ENCODE data around the gene METTL6.

The METTL6 gene

GRCh38 chr3:15449489-15450224, 22.3 kb upstream of the METTL6 start:
- Histone ChIP-seq H3K4ac (ENCODE audit: low read depth, low read length) (no peak overlapping the region), H2BK5ac (ENCODE audit: low read length) (no peak overlapping the region), H3K23ac (ENCODE audit: low read length) (no peak overlapping the region), H3K27me3 (ENCODE audit: insufficient read depth, low read length, poor library complexity) (no peaks in the 10 kb centered on the region), H4K8ac (ENCODE audit: low read depth, low read length) (no peak overlapping the region), H3K4me2 (ENCODE audit: low read length) (no peak overlapping the region), H3K79me1 (ENCODE audit: low read length) (no peaks in the 10 kb centered on the region), H2BK120ac (ENCODE audit: low read depth, low read length) (no peak overlapping the region), H3K56ac (ENCODE audit: low read length) (no peak overlapping the region), H3K4me3 (ENCODE audit: low read length) (no peak overlapping the region), H2BK15ac (replicated peaks; ENCODE audit: low read depth) (no peak overlapping the region), H4K5ac (ENCODE audit: low read length) (no peak overlapping the region), H3K18ac (ENCODE audit: low read length) (no peak overlapping the region), H3K27ac (ENCODE audit: low read depth, low read length) (no peak overlapping the region), H3K9ac (ENCODE audit: low read length) (no peak overlapping the region), H2AK5ac (ENCODE audit: low read length) (no peak overlapping the region), H3K36me3 (ENCODE audit: control insufficient read depth, insufficient read depth, low read length) (no peaks in the 10 kb centered on the region), H3K79me2 (ENCODE audit: control insufficient read depth, insufficient read depth, low read length) (no peaks in the 10 kb centered on the region), H3K4me1 (ENCODE audit: control insufficient read depth, low read depth, low read length) (no peaks in the 10 kb centered on the region)
- no peak for DNase-seq
- no CpG with 5 or more reads among the region's 3 CpGs for WGBS (ENCODE audit: extremely low coverage, insufficient coverage, low lambda C conversion rate)

DNA sequence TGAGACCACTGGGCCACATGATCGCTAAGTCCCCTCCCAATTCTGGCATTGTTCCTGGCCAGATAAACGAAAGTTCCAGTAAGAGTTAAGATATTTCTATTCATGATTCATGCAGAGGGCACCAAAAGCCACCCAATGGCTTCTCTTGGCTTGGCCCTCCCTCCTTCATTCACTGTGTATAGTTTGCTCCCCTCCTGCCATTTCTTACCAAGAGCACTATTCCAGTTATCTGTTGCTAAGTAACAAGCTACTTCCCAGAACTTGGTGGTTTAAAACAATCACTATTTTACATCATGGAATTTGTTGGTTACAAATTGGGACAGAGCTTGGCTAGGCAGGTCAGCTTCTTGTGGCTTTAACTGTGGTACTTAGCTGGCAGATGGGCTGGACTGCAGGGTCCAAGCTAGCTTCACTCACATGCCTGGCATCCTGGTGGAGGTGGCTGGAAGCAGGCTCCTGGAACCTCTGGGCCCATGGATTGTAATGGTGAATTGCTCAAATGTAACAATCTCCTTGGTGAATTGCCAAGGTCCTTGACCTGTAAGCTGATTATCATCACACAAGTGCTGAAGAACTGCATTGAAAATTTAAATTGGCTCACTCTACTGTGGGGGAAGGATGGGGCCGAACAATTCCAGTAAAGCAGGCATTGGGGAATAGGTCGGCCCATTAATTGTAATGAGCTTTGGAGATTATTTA, 16.6 kb upstream of the METTL6 start:
- Histone ChIP-seq H3K4me1 (ENCODE audit: control insufficient read depth, low read depth, low read length) (no peaks in the 10 kb centered on the region), H3K9ac (ENCODE audit: low read length) (no peak overlapping the region), H3K18ac (ENCODE audit: low read length) (no peak overlapping the region), H4K8ac (ENCODE audit: low read depth, low read length) (no peak overlapping the region), H2AK5ac (ENCODE audit: low read length) (no peak overlapping the region), H4K5ac (ENCODE audit: low read length) (no peak overlapping the region), H3K4me3 (ENCODE audit: low read length) (no peak overlapping the region), H2BK120ac (ENCODE audit: low read depth, low read length) (no peak overlapping the region), H3K79me2 (ENCODE audit: control insufficient read depth, insufficient read depth, low read length) (no peaks in the 10 kb centered on the region), H2BK15ac (replicated peaks; ENCODE audit: low read depth) (no peak overlapping the region), H3K4me2 (ENCODE audit: low read length) (no peak overlapping the region), H3K36me3 (ENCODE audit: control insufficient read depth, insufficient read depth, low read length) (peaks cover 3% of the 10 kb centered on the region), H2BK5ac (ENCODE audit: low read length) (no peak overlapping the region), H3K79me1 (ENCODE audit: low read length) (no peaks in the 10 kb centered on the region), H3K56ac (ENCODE audit: low read length) (no peak overlapping the region), H3K23ac (ENCODE audit: low read length) (no peak overlapping the region), H3K27me3 (ENCODE audit: insufficient read depth, low read length, poor library complexity) (no peaks in the 10 kb centered on the region), H3K4ac (ENCODE audit: low read depth, low read length) (no peak overlapping the region), H3K27ac (ENCODE audit: low read depth, low read length) (no peak overlapping the region)
- no peak for DNase-seq
- no CpG with 5 or more reads among the region's 4 CpGs for WGBS (ENCODE audit: extremely low coverage, insufficient coverage, low lambda C conversion rate)

DNA sequence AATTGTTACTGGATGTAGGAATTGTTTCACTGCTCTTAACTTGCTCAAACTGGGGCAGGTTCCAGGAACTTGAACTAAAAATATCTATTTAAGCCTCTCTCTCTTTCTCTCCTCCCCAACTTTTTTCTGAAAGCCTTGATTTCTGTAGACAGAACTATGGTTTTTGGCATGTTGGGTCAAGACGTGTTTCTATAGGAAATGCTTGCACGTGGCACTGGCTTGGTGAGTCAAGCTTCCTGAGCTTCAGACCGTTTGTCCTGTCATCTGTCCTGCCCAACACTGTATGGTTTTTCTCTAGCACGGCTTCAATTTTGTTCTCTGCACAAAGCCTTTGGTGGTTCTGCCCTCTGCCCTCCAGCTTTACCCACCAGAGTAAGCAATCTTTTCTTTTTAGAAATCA, 13.5 kb upstream of the METTL6 start:
- Histone ChIP-seq H3K79me2 (ENCODE audit: control insufficient read depth, insufficient read depth, low read length) (no peaks in the 10 kb centered on the region), H4K8ac (ENCODE audit: low read depth, low read length) (no peak overlapping the region), H3K79me1 (ENCODE audit: low read length) (no peaks in the 10 kb centered on the region), H3K27ac (ENCODE audit: low read depth, low read length) (no peak overlapping the region), H3K9ac (ENCODE audit: low read length) (no peak overlapping the region), H3K4me1 (ENCODE audit: control insufficient read depth, low read depth, low read length) (no peaks in the 10 kb centered on the region), H3K36me3 (ENCODE audit: control insufficient read depth, insufficient read depth, low read length) (peaks cover 9% of the 10 kb centered on the region), H2BK120ac (ENCODE audit: low read depth, low read length) (no peak overlapping the region), H2AK5ac (ENCODE audit: low read length) (no peak overlapping the region), H3K4ac (ENCODE audit: low read depth, low read length) (no peak overlapping the region), H3K18ac (ENCODE audit: low read length) (no peak overlapping the region), H3K56ac (ENCODE audit: low read length) (no peak overlapping the region), H3K27me3 (ENCODE audit: insufficient read depth, low read length, poor library complexity) (no peaks in the 10 kb centered on the region), H3K23ac (ENCODE audit: low read length) (no peak overlapping the region), H3K4me3 (ENCODE audit: low read length) (no peak overlapping the region), H2BK15ac (replicated peaks; ENCODE audit: low read depth) (no peak overlapping the region), H2BK5ac (ENCODE audit: low read length) (no peak overlapping the region), H3K4me2 (ENCODE audit: low read length) (no peak overlapping the region), H4K5ac (ENCODE audit: low read length) (no peak overlapping the region)
- no CpG with 5 or more reads among the region's 4 CpGs for WGBS (ENCODE audit: extremely low coverage, insufficient coverage, low lambda C conversion rate)
- no peak for DNase-seq

- no peak overlapping the region for H3K23ac ChIP-seq (ENCODE audit: low read length)
- no peak overlapping the region for H2AK5ac ChIP-seq (ENCODE audit: low read length)
- no peak overlapping the region for H2BK15ac ChIP-seq (replicated peaks; ENCODE audit: low read depth)
- H3K79me1 ChIP-seq (ENCODE audit: low read length): no peaks in the 10 kb centered on the region
- no peak overlapping the region for H4K8ac ChIP-seq (ENCODE audit: low read depth, low read length)
- H3K4me3 ChIP-seq (ENCODE audit: low read length): no peak overlapping the region
- H4K5ac ChIP-seq (ENCODE audit: low read length): no peak overlapping the region
- H3K36me3 ChIP-seq (ENCODE audit: control insufficient read depth, insufficient read depth, low read length): peaks cover 9% of the 10 kb centered on the region
- no peak overlapping the region for H3K18ac ChIP-seq (ENCODE audit: low read length)
- no peak overlapping the region for H3K4ac ChIP-seq (ENCODE audit: low read depth, low read length)
- no peak overlapping the region for H3K56ac ChIP-seq (ENCODE audit: low read length)
- H3K79me2 ChIP-seq (ENCODE audit: control insufficient read depth, insufficient read depth, low read length): no peaks in the 10 kb centered on the region
- no peaks in the 10 kb centered on the region for H3K27me3 ChIP-seq (ENCODE audit: insufficient read depth, low read length, poor library complexity)
- H3K4me2 ChIP-seq (ENCODE audit: low read length): no peak overlapping the region
- H2BK120ac ChIP-seq (ENCODE audit: low read depth, low read length): no peak overlapping the region
- no peak overlapping the region for H3K9ac ChIP-seq (ENCODE audit: low read length)
- no peak overlapping the region for H3K27ac ChIP-seq (ENCODE audit: low read depth, low read length)
- no peak for DNase-seq
- H3K4me1 ChIP-seq (ENCODE audit: control insufficient read depth, low read depth, low read length): no peaks in the 10 kb centered on the region
- H2BK5ac ChIP-seq (ENCODE audit: low read length): no peak overlapping the region
Observed at GRCh38 chr3:15439476-15439875, 12.1 kb upstream of the METTL6 start.

GRCh38 chr3:15438983-15439382, 11.6 kb upstream of the METTL6 start:
- Histone ChIP-seq H3K18ac (ENCODE audit: low read length) (no peak overlapping the region), H3K23ac (ENCODE audit: low read length) (no peak overlapping the region), H3K4ac (ENCODE audit: low read depth, low read length) (no peak overlapping the region), H2AK5ac (ENCODE audit: low read length) (no peak overlapping the region), H3K56ac (ENCODE audit: low read length) (no peak overlapping the region), H3K4me3 (ENCODE audit: low read length) (no peak overlapping the region), H3K27me3 (ENCODE audit: insufficient read depth, low read length, poor library complexity) (no peaks in the 10 kb centered on the region), H4K5ac (ENCODE audit: low read length) (no peak overlapping the region), H3K79me2 (ENCODE audit: control insufficient read depth, insufficient read depth, low read length) (no peaks in the 10 kb centered on the region), H4K8ac (ENCODE audit: low read depth, low read length) (no peak overlapping the region), H3K79me1 (ENCODE audit: low read length) (no peaks in the 10 kb centered on the region), H2BK120ac (ENCODE audit: low read depth, low read length) (no peak overlapping the region), H2BK15ac (replicated peaks; ENCODE audit: low read depth) (no peak overlapping the region), H3K4me2 (ENCODE audit: low read length) (no peak overlapping the region), H3K27ac (ENCODE audit: low read depth, low read length) (no peak overlapping the region), H2BK5ac (ENCODE audit: low read length) (no peak overlapping the region), H3K36me3 (ENCODE audit: control insufficient read depth, insufficient read depth, low read length) (peaks cover 9% of the 10 kb centered on the region), H3K9ac (ENCODE audit: low read length) (no peak overlapping the region), H3K4me1 (ENCODE audit: control insufficient read depth, low read depth, low read length) (no peaks in the 10 kb centered on the region)
- DNase-seq: no peak
- WGBS (ENCODE audit: extremely low coverage, insufficient coverage, low lambda C conversion rate): no CpG with 5 or more reads among the region's 4 CpGs

DNA sequence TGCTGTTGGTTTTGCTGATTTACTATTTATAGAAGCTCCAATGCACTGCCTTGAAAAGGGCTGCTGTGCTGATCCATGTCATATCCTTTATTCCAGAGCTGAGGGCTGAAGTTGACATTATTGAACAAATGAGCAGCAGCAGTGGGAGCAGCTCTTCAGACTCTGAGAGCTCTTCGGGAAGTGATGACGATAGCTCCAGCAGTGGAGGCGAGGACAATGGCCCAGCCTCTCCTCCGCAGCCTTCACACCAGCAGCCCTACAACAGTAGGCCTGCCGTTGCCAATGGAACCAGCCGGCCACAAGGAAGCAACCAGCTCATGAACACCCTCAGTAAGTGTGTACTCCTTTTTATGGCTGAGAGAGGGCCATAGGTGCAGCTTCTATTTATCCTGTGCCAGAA, 8.9 kb upstream of the METTL6 start:
- no peaks in the 10 kb centered on the region for H3K79me2 ChIP-seq (ENCODE audit: control insufficient read depth, insufficient read depth, low read length)
- H3K4me1 ChIP-seq (ENCODE audit: control insufficient read depth, low read depth, low read length): no peaks in the 10 kb centered on the region
- no peak overlapping the region for H2BK5ac ChIP-seq (ENCODE audit: low read length)
- no peak overlapping the region for H2AK5ac ChIP-seq (ENCODE audit: low read length)
- no peak for DNase-seq
- H3K56ac ChIP-seq (ENCODE audit: low read length): no peak overlapping the region
- H2BK120ac ChIP-seq (ENCODE audit: low read depth, low read length): no peak overlapping the region
- no peak overlapping the region for H3K9ac ChIP-seq (ENCODE audit: low read length)
- H3K23ac ChIP-seq (ENCODE audit: low read length): no peak overlapping the region
- H3K36me3 ChIP-seq (ENCODE audit: control insufficient read depth, insufficient read depth, low read length): peaks cover 9% of the 10 kb centered on the region
- no peak overlapping the region for H3K4me3 ChIP-seq (ENCODE audit: low read length)
- H3K4ac ChIP-seq (ENCODE audit: low read depth, low read length): no peak overlapping the region
- H2BK15ac ChIP-seq (replicated peaks; ENCODE audit: low read depth): no peak overlapping the region
- H3K27me3 ChIP-seq (ENCODE audit: insufficient read depth, low read length, poor library complexity): no peaks in the 10 kb centered on the region
- peaks cover 2% of the 10 kb centered on the region for H3K79me1 ChIP-seq (ENCODE audit: low read length)
- H3K4me2 ChIP-seq (ENCODE audit: low read length): no peak overlapping the region
- no peak overlapping the region for H3K18ac ChIP-seq (ENCODE audit: low read length)
- H3K27ac ChIP-seq (ENCODE audit: low read depth, low read length): no peak overlapping the region
- WGBS (ENCODE audit: extremely low coverage, insufficient coverage, low lambda C conversion rate): no CpG with 5 or more reads among the region's 6 CpGs
- H4K8ac ChIP-seq (ENCODE audit: low read depth, low read length): no peak overlapping the region
- H4K5ac ChIP-seq (ENCODE audit: low read length): no peak overlapping the region

Data from mesendoderm (in vitro differentiated cells).